Endodermal cell (in vitro differentiated cells): ENCODE data around the gene CCDC24. TPM values are rescaled to one million over a fixed set of nuclear protein-coding genes. Genes with fewer than 3 reads are reported as not detected.

Source experiments
- DNase-seq: peaks from one replicate; pipeline ENCODE4 v3.0.0-alpha.2; 2017
- H3K27ac ChIP-seq: 2 replicates; pipeline ENCODE4 v1.5.1; 2013; ENCODE audit warnings: mild to moderate bottlenecking, low read depth, low read length, moderate library complexity
- H3K27me3 ChIP-seq: 2 replicates; pipeline ENCODE4 v1.6.1; 2013; ENCODE audit warnings: mild to moderate bottlenecking, low read length, moderate library complexity; ENCODE audit not compliant: insufficient read depth, control insufficient read depth, poor library complexity, severe bottlenecking
- H3K36me3 ChIP-seq: 2 replicates; pipeline ENCODE4 v1.7.0; 2013; ENCODE audit warnings: mild to moderate bottlenecking, low read length, moderate library complexity; ENCODE audit not compliant: control insufficient read depth, insufficient read depth
- H3K4me1 ChIP-seq: one replicate; pipeline ENCODE4 v1.7.0; 2013; ENCODE audit warnings: low read length; ENCODE audit not compliant: control insufficient read depth, insufficient read depth
- H3K4me3 ChIP-seq: 2 replicates; pipeline ENCODE4 v1.5.1; 2013; ENCODE audit warnings: mild to moderate bottlenecking, low read length, moderate library complexity
- H3K9ac ChIP-seq: 2 replicates; pipeline ENCODE4 v1.6.1; 2013; ENCODE audit warnings: mild to moderate bottlenecking, low read length, moderate library complexity; ENCODE audit not compliant: poor library complexity, severe bottlenecking; ENCODE audit errors: extremely low read depth
- H3K9me3 ChIP-seq: 2 replicates; pipeline ENCODE4 v1.6.1; 2013; ENCODE audit warnings: mild to moderate bottlenecking, low read length, moderate library complexity; ENCODE audit not compliant: control insufficient read depth
- H3K27ac Mint-ChIP-seq: 2 replicates; pipeline ENCODE4 v1.8.0; 2020; ENCODE audit warnings: mixed read lengths
- H3K27me3 Mint-ChIP-seq: 2 replicates; pipeline ENCODE4 v1.8.0; 2021; ENCODE audit warnings: mild to moderate bottlenecking, mixed read lengths; ENCODE audit not compliant: insufficient read depth
- H3K36me3 Mint-ChIP-seq: 2 replicates; pipeline ENCODE4 v1.8.0; 2020; ENCODE audit warnings: low read depth, mixed read lengths
- H3K4me1 Mint-ChIP-seq: 2 replicates; pipeline ENCODE4 v1.8.0; 2020; ENCODE audit warnings: mixed read lengths
- H3K4me3 Mint-ChIP-seq: 2 replicates; pipeline ENCODE4 v1.8.0; 2020; ENCODE audit warnings: mild to moderate bottlenecking, moderate library complexity, mixed read lengths
- H3K9me3 Mint-ChIP-seq: 2 replicates; pipeline ENCODE4 v1.8.0; 2020; ENCODE audit warnings: mild to moderate bottlenecking, mixed read lengths
- WGBS, 2 experiments: methylation state at CpG; one replicate each; pipeline versions ENCODE4 v1.1.5 to v1.1.7; 2013; ENCODE audit warnings: missing lambda C conversion rate in 2 of 2, mixed read lengths in 1 of 2; ENCODE audit not compliant: insufficient coverage in 1 of 2, insufficient read length in 1 of 2; 5-methylcytosine and 5-hydroxymethylcytosine counted together
- total RNA-seq, 2 donors: library from RNA; stranded (reverse); fragmentation: NEBNext Ultra II Directional in 1 of 2; extraction: Animal tissue kit (Norgen Biotek cat#: 25700) in 1 of 2; gene quantifications; 2 replicates in 1 of 2; 3 replicates in 1 of 2; pipeline ENCODE4 v1.2.1, GENCODE V29; 2021
- TF ChIP-seq, protein P1 (sequence below): fragments of 200-600 bp; sonication (generic); conservative IDR thresholded peaks from 2 replicates; pipeline ENCODE4 v1.5.0; 2021; ENCODE audit warnings: antibody characterized with exemption, mild to moderate bottlenecking

CCDC24 gene
- total RNA-seq, 2 donors from 2014 or later: 26.6 to 31.1 TPM

DNA sequence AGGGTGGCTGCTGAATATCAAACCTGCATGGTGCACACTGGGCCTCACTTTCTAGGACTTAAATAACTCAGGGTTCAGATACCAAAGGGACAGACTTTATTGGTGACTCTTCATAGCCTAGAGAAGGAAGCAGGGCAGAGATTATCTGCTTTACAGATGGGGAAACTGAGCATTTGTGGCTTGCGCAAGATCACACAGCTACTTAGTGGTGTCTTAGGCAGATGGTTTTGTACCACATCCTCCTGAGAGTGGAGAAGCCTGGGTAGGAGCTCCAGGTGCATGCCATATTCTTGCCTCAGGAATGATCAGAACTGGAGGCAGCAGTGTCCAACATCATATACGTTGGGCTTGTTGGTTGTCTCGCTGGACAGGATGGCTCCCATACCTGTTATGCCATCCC is 28.4 kb upstream of the CCDC24 start:
- Histone ChIP-seq H3K4me1 (no peaks in the 10 kb centered on the region), H3K36me3 (peaks cover 15% of the 10 kb centered on the region), H3K4me3 (no peak overlapping the region), H3K9me3 (no peaks in the 10 kb centered on the region), H3K9ac (no peak overlapping the region), H3K27me3 (no peaks in the 10 kb centered on the region), H3K27ac (no peak overlapping the region)
- DNase-seq: no peak
- TF ChIP-seq, protein P1, sequence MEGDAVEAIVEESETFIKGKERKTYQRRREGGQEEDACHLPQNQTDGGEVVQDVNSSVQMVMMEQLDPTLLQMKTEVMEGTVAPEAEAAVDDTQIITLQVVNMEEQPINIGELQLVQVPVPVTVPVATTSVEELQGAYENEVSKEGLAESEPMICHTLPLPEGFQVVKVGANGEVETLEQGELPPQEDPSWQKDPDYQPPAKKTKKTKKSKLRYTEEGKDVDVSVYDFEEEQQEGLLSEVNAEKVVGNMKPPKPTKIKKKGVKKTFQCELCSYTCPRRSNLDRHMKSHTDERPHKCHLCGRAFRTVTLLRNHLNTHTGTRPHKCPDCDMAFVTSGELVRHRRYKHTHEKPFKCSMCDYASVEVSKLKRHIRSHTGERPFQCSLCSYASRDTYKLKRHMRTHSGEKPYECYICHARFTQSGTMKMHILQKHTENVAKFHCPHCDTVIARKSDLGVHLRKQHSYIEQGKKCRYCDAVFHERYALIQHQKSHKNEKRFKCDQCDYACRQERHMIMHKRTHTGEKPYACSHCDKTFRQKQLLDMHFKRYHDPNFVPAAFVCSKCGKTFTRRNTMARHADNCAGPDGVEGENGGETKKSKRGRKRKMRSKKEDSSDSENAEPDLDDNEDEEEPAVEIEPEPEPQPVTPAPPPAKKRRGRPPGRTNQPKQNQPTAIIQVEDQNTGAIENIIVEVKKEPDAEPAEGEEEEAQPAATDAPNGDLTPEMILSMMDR: no peak
- H3K27me3 Mint-ChIP-seq: no peaks in the 10 kb centered on the region
- H3K4me1 Mint-ChIP-seq: no peaks in the 10 kb centered on the region
- H3K27ac Mint-ChIP-seq: no peak overlapping the region
- no peaks in the 10 kb centered on the region for H3K9me3 Mint-ChIP-seq
- 94 to 95% methylated on average over 3 of the region's 3 CpGs for WGBS, 2 experiments
- H3K4me3 Mint-ChIP-seq: no peak overlapping the region
- peaks cover 12% of the 10 kb centered on the region for H3K36me3 Mint-ChIP-seq

DNA sequence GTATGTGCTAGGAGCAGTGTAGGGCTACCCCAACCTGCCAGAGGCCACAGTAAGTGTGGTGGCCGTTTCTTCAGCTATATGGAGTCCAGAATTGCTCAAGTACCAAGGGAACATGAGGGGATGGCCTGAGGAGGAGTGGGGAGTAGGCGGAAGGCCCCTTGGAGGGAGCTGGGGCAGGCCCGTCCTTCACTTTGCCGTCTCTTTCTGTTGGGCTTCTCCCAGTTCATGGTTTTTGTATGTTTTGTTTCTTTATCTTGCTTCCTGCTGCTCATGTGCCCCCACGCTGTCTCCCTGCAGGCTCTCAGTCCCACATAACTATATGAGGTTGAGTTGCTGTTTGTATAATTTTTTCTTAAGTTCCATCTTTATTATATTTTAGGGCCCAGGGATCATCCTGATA is 27.5 kb upstream of the CCDC24 start:
- 85 to 86% methylated on average over 4 to 5 of the region's 5 CpGs for WGBS, 2 experiments
- H3K36me3 Mint-ChIP-seq: peaks cover 12% of the 10 kb centered on the region
- no peak overlapping the region for H3K27ac Mint-ChIP-seq
- Histone ChIP-seq H3K27ac (no peak overlapping the region), H3K36me3 (peaks cover 8% of the 10 kb centered on the region), H3K4me3 (no peak overlapping the region), H3K4me1 (no peaks in the 10 kb centered on the region), H3K9ac (no peak overlapping the region), H3K9me3 (no peaks in the 10 kb centered on the region), H3K27me3 (no peaks in the 10 kb centered on the region)
- no peaks in the 10 kb centered on the region for H3K27me3 Mint-ChIP-seq
- no peak overlapping the region for H3K4me3 Mint-ChIP-seq
- H3K9me3 Mint-ChIP-seq: no peaks in the 10 kb centered on the region
- TF ChIP-seq, protein P1: no peak
- no peak for DNase-seq
- H3K4me1 Mint-ChIP-seq: no peaks in the 10 kb centered on the region

DNA sequence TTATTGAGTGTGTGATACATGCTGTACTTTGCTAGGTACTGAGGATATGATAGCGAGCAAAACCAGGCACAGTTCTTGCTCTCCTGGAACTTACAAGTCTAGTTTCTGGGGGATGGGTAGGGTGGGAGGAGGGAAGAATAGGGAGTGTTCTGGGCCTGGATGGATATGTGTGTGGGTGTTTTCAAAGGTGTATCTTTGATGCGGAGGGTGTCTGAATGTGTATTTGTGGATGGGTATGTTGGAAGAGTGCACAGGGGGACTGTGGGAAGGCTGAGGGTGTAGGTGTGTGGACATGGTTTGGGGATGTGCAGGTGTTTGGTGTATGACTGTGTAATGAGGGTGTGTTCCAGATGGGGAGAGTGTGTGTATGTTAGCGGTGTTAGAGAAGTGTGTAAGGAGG is 26.1 kb upstream of the CCDC24 start:
- H3K4me3 Mint-ChIP-seq: no peak overlapping the region
- peaks cover 12% of the 10 kb centered on the region for H3K36me3 Mint-ChIP-seq
- peaks cover 1% of the 10 kb centered on the region for H3K4me1 Mint-ChIP-seq
- WGBS, 2 experiments: 90 to 95% methylated on average over 2 of the region's 3 CpGs
- H3K27ac ChIP-seq: no peak overlapping the region
- H3K27ac Mint-ChIP-seq: no peak overlapping the region
- no peak overlapping the region for H3K4me3 ChIP-seq
- TF ChIP-seq, protein P1: no peak
- H3K4me1 ChIP-seq: no peaks in the 10 kb centered on the region
- H3K9me3 ChIP-seq: no peaks in the 10 kb centered on the region
- H3K27me3 Mint-ChIP-seq: no peaks in the 10 kb centered on the region
- H3K36me3 ChIP-seq: no peaks in the 10 kb centered on the region
- H3K9me3 Mint-ChIP-seq: no peaks in the 10 kb centered on the region
- H3K9ac ChIP-seq: no peak overlapping the region
- DNase-seq: no peak
- no peaks in the 10 kb centered on the region for H3K27me3 ChIP-seq
